ENCODE measurements around the gene MCTP1.

MCTP1 gene

GRCh38 chr5:94810877-94811276 is 474.0 kb downstream of the MCTP1 start:
- no peak for DNase-seq (ENCODE audit: low read depth)

- no peak for DNase-seq (ENCODE audit: low read depth)
These were observed 474.6 kb downstream of the MCTP1 start for GRCh38 chr5:94810281-94810680.

- DNase-seq (ENCODE audit: low read depth), result no peak
These were observed 476.4 kb downstream of the MCTP1 start for GRCh38 chr5:94808497-94808896.

GRCh38 chr5:94807985-94808384 is 476.9 kb downstream of the MCTP1 start:
- no peak for DNase-seq (ENCODE audit: low read depth)

- no peak for DNase-seq (ENCODE audit: low read depth)
These were observed 482.4 kb downstream of the MCTP1 start for GRCh38 chr5:94802450-94802849.

- no peak for DNase-seq (ENCODE audit: low read depth)
These were observed 488.3 kb downstream of the MCTP1 start for GRCh38 chr5:94796586-94796985.

- no peak for DNase-seq (ENCODE audit: low read depth)
These were observed 491.1 kb downstream of the MCTP1 start for GRCh38 chr5:94793816-94794198.

GRCh38 chr5:94793113-94793815 is 491.6 kb downstream of the MCTP1 start:
- DNase-seq (ENCODE audit: low read depth), result no peak

GRCh38 chr5:94791829-94792228 is 493.1 kb downstream of the MCTP1 start:
- no peak for DNase-seq (ENCODE audit: low read depth)

- no peak for DNase-seq (ENCODE audit: low read depth)
These were observed 496.4 kb downstream of the MCTP1 start for GRCh38 chr5:94788527-94788926.

- no peak for DNase-seq (ENCODE audit: low read depth)
These were observed 500.1 kb downstream of the MCTP1 start for GRCh38 chr5:94784536-94785505.

- DNase-seq (ENCODE audit: low read depth), result no peak
These were observed 502.5 kb downstream of the MCTP1 start for GRCh38 chr5:94782383-94782782.

GRCh38 chr5:94779684-94780083 is 505.2 kb downstream of the MCTP1 start:
- DNase-seq (ENCODE audit: low read depth), result no peak

- DNase-seq (ENCODE audit: low read depth), result no peak
These were observed 506.2 kb downstream of the MCTP1 start for GRCh38 chr5:94778732-94779131.

GRCh38 chr5:94778299-94778698 is 506.6 kb downstream of the MCTP1 start:
- no peak for DNase-seq (ENCODE audit: low read depth)

GRCh38 chr5:94777056-94777880 is 507.6 kb downstream of the MCTP1 start:
- no peak for DNase-seq (ENCODE audit: low read depth)

GRCh38 chr5:94776167-94776566 is 508.7 kb downstream of the MCTP1 start:
- DNase-seq (ENCODE audit: low read depth), result no peak

GRCh38 chr5:94775088-94775487 is 509.8 kb downstream of the MCTP1 start:
- no peak for DNase-seq (ENCODE audit: low read depth)

- no peak for DNase-seq (ENCODE audit: low read depth)
These were observed 513.2 kb downstream of the MCTP1 start for GRCh38 chr5:94771742-94772141.

GRCh38 chr5:94769996-94770395 is 514.9 kb downstream of the MCTP1 start:
- DNase-seq (ENCODE audit: low read depth), result no peak

GRCh38 chr5:94761786-94762185 is 523.1 kb downstream of the MCTP1 start:
- DNase-seq (ENCODE audit: low read depth), result no peak

GRCh38 chr5:94761055-94761454 is 523.8 kb downstream of the MCTP1 start:
- DNase-seq (ENCODE audit: low read depth), result no peak
